HG03378 (cell line): Measurements from ENCODE around the gene E2F6.
A peak's percentile ranks its signal among the peaks of the same experiment; 100 is the strongest.

Experiments
- ATAC-seq: cut with Tn5 transposase; IDR thresholded peaks from one replicate; pipeline ENCODE4 v1.9.1; 2021; ENCODE audit warnings: mild to moderate bottlenecking, moderate library complexity; ENCODE audit not compliant: unreplicated experiment

E2F6 gene

DNA sequence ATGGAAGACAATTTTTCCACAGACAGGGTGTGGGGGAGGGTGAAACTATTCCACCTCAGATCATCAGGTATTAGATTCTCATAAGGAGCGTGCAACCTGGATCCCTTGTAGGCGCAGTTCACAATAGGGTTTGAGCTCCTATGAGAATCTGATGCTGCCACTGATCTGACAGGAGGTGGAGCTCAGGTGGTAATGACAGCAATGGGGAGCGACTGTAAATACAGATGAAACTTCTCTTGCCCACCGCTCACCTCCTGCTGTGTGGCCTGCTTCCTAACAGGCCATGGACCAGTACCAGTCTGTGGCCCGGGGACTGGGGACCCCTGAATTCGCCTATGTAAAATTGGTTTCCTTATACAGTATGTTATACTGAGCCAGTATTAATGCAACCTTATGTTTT is 27.3 kb upstream of the E2F6 start:
- ATAC-seq = no peak

DNA sequence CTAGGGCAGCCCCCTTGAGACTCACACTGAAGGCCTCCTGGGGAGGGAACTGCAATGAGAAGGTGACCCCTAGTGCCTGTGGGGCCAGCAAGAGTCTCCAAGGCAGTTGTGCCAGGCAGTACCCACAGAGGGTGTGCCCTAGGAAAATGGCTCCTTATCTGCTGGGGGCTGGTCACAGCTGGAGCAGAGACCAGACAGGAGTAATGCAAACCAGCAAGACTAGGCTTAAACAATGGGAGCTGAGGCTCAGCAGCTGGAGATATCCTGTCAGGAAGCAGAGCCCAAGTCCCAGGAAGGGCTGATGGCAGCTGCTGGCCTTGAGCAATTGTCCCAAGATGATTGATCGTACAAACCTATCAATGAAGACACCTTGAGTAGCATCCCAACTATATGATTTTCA is 26.8 kb upstream of the E2F6 start:
- no peak for ATAC-seq

- no peak for ATAC-seq
Observed at GRCh38 chr2:11492244-11492643, 26.3 kb upstream of the E2F6 start.

DNA sequence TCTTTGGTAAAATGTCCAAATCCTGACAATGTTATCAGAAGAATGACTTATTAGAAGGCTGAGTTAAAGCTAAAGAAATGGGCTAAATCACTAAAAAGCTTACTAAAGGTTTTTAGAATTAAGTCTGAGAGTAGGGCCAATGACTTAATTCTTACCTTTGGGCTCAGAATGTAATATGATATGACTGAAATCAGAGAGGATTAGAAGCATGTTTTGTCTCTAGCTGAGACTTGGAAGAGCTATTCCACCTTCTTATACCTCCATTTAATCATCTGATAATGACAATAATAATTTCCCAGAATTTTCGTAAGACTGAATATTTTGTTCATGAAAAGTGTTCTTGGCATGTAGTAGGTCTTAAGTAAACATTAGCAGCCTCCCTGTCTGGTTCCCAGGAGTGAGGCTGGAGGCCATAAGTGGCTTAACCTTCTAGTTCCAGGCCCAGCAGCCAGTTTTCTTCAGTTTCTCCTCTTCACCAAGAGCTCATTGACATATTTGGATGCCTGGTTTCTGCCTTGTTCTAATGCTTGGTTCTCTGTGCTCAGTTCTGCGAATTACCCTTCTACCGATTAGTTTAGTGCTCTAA is 25.5 kb upstream of the E2F6 start:
- no peak for ATAC-seq

GRCh38 chr2:11490194-11490593 is 24.2 kb upstream of the E2F6 start:
- no peak for ATAC-seq

DNA sequence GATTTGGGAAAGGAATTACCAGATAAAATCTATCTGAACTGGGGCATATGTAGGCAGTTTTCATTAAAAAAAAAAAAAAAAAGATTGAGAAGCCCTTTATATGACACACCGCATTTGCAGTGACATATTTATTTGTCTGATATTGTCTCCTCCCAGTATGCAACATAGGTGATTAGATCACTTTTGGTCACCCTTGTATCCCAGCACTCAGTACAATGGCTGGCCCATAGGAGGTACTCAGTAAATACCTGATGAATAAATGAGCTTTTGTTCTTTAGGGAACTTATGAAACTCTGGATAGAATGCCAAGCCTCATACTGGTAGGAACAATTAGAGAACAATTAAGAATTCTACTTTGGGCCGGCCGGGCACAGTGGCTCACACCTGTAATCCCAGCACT is 22.8 kb upstream of the E2F6 start:
- no peak for ATAC-seq

GRCh38 chr2:11483806-11484617 is 18.1 kb upstream of the E2F6 start:
- ATAC-seq = no peak

DNA sequence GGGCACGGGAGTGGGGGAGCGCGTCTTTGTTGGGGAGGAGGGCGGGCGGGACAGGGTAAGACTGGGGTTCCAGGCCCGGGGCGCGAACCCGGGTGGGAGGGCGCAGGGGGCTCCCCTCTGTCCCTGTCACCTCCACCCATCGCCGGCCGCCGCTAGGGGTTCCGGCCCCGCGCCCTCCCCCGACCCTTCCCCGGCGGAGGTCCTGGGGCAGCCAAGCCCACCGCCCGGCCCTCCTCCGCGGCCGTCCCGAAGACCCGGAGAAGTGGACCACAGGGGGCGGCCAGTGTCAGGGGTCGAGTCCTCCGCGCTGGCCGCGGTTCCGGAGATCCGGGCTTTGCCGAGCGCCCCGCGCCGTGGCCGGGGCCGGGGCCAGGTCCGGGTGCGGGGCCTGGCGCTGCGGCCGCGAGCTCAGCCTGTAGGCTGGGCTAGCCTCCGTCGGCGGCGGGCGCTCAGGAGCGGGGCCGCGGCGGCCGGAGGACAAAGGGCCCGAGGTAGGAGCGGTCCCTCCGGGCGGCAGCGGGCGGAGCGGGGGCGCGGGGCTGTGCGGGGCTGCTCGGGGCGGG is 16.6 kb upstream of the E2F6 start:
- no peak for ATAC-seq

DNA sequence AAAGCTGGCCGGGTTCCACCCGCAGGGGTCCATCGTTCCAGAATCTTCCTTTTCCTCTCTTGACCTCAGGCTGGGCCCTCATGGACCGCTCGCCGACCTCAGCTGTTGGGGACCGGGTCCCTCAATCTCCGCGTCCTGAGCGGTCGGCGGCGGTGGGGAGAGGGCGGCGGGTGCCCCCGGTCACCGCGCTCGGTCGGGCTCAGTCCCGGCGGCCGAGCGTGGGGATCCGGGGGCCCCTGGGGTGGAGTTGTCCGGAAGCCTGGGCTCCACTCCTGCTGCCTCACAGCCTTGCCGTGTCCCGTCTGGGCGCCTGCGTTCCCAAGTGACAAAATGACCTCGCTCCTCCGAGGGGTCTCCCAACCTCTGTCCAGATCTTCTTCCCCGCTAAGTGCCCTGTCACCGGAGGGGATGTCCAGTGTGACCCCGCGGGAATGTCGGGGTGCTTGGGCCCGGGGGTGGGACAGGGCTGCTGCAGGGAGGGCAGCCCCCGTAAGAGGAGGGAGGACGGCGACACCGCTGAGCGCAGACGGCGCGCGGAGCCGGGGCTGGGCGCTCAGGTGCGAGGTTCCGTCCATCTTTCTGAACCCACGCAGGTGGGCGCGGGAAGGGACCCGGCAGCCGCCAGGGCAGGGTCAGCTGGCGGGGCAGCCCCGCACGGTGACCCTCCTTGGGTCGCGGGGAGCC is 16.0 kb upstream of the E2F6 start:
- no peak for ATAC-seq

- ATAC-seq = no peak
Observed at GRCh38 chr2:11481426-11481788, 15.4 kb upstream of the E2F6 start.

GRCh38 chr2:11480859-11481258 is 14.9 kb upstream of the E2F6 start:
- no peak for ATAC-seq

GRCh38 chr2:11480406-11480805 is 14.4 kb upstream of the E2F6 start:
- ATAC-seq = no peak

DNA sequence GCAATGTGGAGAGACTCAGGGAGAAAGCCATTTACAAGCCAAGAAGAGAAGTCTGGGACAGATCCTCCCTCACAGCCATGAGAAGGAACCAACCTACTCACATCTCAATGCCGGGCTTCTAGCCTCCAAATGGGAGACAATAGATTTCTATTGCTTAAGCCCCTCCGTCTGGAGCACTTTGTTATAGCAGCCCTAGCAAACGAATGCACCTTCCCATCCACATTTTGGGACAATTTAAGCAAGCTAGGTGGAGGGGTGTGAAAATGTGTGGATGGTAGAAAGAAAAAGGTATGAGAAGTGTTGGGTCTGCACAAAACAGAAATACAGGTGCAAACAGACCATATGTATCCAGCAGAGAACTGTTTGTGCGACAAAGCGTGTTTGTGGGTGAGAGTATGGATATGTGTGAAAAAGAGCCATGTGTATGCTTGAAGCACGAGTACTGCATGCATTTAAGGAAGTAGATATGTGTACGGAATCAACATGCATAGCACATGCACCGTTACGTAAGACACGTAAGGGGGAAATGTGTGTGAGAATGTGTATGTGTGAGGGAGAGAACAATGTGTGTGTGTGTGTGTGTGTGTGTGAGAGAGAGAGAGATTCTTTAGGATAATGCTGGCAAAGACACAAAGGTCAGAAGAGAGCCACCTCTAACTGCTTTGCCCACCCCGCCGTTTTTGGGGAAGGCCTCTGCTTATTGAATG is 13.1 kb upstream of the E2F6 start:
- no peak for ATAC-seq

- ATAC-seq = peak; percentile 78
Observed at GRCh38 chr2:11477994-11478393, 12.0 kb upstream of the E2F6 start.

DNA sequence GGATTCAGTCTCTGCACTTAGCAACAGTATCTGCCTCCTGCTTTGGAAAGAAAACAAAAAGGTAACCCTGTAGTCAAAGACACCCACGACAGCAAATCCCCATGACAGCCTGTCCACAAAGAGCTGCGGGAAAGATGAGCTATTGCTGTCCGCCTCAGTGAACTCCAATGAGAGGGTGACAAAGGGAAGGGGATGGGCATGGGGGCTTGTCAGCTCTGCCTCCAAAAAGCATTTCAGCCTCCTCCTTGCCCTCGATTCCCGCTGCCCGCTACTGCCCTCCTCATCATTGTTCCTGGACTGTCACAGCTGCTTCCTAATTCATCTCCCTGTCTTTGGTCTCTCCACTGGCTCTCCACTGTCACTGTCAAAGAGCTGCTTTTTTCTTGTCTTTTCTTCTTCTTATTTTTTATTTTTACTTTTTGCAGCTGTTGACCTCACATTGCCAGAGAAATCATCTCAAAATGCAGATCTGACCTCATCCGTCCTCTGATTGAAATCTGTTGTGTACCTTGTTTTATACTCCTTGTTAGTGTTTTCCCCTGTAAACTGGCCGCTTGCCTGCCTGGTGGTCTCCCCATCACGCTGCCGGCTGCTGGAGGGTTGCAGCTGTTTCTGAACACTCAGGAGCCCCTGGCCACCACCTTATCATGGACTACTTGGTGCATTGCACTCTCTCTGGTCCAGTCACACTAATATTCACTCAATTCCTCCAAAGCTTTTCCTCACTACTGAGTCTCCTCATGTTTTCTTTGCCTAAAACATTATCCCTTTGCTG is 7.9 kb upstream of the E2F6 start:
- no peak for ATAC-seq

GRCh38 chr2:11467749-11468148 is 1.8 kb upstream of the E2F6 start:
- no peak for ATAC-seq

DNA sequence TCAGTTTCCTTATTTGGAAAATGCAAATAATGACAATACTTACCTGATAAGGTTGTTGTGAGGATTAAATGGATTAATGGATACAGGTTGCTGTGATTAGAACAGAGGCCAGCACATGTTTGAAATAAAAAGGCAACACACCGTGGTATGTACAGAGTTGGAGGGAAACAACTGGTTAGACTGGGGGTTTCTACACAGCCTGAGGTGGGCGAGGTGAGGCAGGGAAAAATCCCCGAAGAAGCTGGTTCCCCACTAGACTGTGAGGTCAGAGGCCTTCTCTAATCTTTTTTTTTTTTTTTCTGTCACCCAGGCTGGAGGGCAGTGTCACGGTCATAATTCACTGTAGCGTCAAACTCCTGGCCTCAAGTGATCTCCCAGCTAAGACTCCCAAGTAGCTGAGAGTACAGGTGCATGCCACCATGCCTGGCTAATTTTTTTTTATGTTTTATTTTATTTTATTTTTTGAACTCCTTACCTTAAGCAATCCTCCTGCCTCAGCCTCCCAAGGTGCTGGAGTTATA is 1.2 kb upstream of the E2F6 start:
- no peak for ATAC-seq

DNA sequence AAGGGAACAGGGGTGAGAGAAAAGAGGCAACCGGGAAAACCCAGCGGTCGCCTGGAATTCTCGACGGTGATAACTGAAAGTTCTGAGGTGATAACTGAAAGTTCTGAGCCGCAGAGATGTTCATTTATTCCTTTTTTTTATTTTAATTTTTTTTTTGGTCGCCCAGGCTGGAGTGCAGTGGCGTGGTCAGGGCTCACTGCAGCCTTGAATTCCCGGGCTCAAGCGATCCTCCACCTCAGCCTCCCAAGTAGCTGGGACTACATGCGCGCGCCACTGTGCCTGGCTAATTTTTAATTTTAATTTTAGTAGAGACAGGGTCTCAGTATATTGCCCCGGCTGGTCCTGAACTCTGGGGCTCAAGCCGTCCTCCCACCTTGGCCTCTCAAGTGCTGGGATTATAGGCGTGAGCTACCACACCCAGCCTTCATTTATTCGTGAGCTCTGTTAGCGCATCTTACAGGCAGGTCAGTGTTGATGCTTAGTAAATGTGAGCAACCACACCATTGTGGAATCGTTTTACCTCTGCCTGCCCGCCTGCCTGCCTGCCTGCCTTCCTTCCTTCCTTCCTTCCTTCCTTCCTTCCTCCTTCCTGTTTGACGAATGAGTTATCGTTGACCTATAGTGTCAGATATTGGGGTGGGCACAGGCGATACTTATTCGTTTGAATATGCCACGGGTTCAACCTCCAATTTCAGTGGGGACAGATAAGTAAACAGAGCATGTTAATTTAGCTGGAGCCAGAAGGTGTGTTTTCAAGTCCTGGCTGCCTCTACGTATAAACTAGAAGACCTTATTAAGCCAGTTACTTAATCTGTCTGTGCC is 557 bp upstream of the E2F6 start:
- peak; percentile 18 for ATAC-seq

DNA sequence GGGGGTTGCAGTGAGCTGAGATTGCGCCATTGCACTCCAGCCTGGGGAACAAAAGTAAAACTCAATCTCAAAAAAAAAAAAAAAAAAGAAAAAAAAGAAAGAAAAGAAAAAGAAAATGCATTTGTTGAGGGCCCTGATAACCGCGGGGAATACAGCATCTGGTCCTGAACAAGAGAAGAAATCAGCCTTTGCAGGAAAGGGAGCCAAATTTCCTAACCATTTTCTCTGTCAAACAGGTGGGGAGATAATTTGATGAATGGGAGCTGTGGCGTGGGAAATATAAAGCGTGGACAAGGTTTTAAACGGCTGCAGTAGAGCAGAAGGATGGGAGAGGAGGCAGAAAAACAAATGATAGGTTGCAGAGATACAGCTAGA is 864 bp downstream of the E2F6 start:
- ATAC-seq = no peak

DNA sequence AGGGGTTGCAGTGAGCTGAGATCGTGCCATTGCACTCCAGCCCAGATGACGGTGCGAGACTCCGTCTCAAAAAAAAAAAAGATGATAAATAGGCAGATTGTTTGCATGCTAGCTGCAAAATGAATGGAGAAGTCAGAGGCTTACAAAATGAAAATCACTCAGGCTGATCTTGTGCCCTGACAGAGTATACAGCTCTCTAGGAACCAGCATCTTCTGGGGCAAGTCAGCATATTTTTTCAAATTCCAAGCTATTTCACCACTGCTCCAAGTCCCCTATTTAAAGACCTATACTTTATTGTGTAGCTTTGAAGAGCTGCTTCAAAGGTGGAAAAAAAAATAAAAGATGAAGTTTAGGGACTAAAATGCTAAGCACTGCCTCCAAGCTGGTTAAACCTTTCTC is 6.1 kb downstream of the E2F6 start:
- no peak for ATAC-seq
